H1 (cell line): ENCODE results near the gene TRIML2. TPM values are rescaled to one million over a fixed set of nuclear protein-coding genes. Genes with fewer than 3 reads are reported as not detected.

ENCODE experiments used
- CTCF ChIA-PET: fragments of 300-600 bp; sonication (Branson Sonifier 250); formaldehyde crosslinking; loops from one replicate; lab custom pipeline; 2021; ENCODE audit not compliant: partially characterized antibody; lab: Charles Lee
- POLR2A ChIA-PET: fragments of 300-600 bp; sonication (Branson Sonifier 250); formaldehyde crosslinking; loops from one replicate; lab custom pipeline; 2021; ENCODE audit warnings: inconsistent platforms; ENCODE audit not compliant: partially characterized antibody; lab: Charles Lee
- DNase-seq, 2 experiments: peaks; one replicate each; pipeline versions ENCODE4 v3.0.0 to v3.0.0-alpha.2; 2010 to 2022; ENCODE audit warnings: low spot score in 2 of 2, low read depth in 1 of 2, mixed read lengths in 1 of 2
- FAIRE-seq: peaks from 2 replicates; lab custom pipeline; 2011; peaks lifted over from hg19 to GRCh38; lab: Jason Lieb, UNC
- H2AFZ ChIP-seq: 2 replicates; pipeline ENCODE4 v1.8.1; 2012; ENCODE audit warnings: low read length, inconsistent platforms
- H2AK5ac ChIP-seq: 2 replicates; pipeline ENCODE4 v1.6.1; 2013; ENCODE audit warnings: low read depth, low read length
- H2BK120ac ChIP-seq: replicated peaks from 2 replicates; pipeline ENCODE3; 2013; ENCODE audit warnings: low read depth, low read length, inconsistent platforms
- H2BK12ac ChIP-seq: 2 replicates; pipeline ENCODE4 v1.6.1; 2013; ENCODE audit warnings: low read depth, low read length
- H2BK15ac ChIP-seq: 2 replicates; pipeline ENCODE4 v1.6.1; 2013; ENCODE audit warnings: low read length
- H2BK20ac ChIP-seq: 2 replicates; pipeline ENCODE4 v1.6.1; 2013; ENCODE audit warnings: low read length
- H2BK5ac ChIP-seq: 2 replicates; pipeline ENCODE4 v1.6.1; 2013; ENCODE audit warnings: low read depth, low read length
- H3K14ac ChIP-seq: 2 replicates; pipeline ENCODE4 v1.6.1; 2013; ENCODE audit warnings: inconsistent platforms; ENCODE audit not compliant: insufficient read length
- H3K18ac ChIP-seq: 2 replicates; pipeline ENCODE4 v1.6.1; 2013; ENCODE audit warnings: low read length; ENCODE audit errors: extremely low read depth
- H3K23ac ChIP-seq: 2 replicates; pipeline ENCODE4 v1.6.1; 2013; ENCODE audit warnings: inconsistent platforms; ENCODE audit not compliant: insufficient read length
- H3K23me2 ChIP-seq: 2 replicates; pipeline ENCODE4 v1.6.1; 2013; ENCODE audit warnings: low read depth, low read length
- H3K27ac ChIP-seq: 2 replicates; pipeline ENCODE4 v1.6.1; 2011; ENCODE audit warnings: low read depth, low read length, inconsistent platforms
- H3K27me3 ChIP-seq, 4 experiments: replicated peaks in 1 of 4; 1 replicate in 1 of 4; 2 replicates in 3 of 4; pipeline versions ENCODE4 v1.6.1 to v1.8.1; 2011 to 2013; ENCODE audit warnings: low read length in 3 of 4, mild to moderate bottlenecking in 3 of 4, inconsistent platforms in 2 of 4, mixed read lengths in 2 of 4, moderate library complexity in 1 of 4; ENCODE audit not compliant: control insufficient read depth in 3 of 4, insufficient read depth in 3 of 4; ENCODE audit errors: extremely low read depth in 1 of 4
- H3K36me3 ChIP-seq, 4 experiments: 2 replicates each; pipeline versions ENCODE4 v1.6.1 to v1.8.1; 2011 to 2013; ENCODE audit warnings: mild to moderate bottlenecking in 4 of 4, low read length in 3 of 4, moderate library complexity in 2 of 4, control low read depth in 1 of 4, inconsistent platforms in 1 of 4; ENCODE audit not compliant: insufficient read depth in 4 of 4, control insufficient read depth in 2 of 4
- H3K4ac ChIP-seq: replicated peaks from 2 replicates; pipeline ENCODE3; 2013; ENCODE audit warnings: low read length, low read depth, mixed read lengths, inconsistent platforms; ENCODE audit not compliant: insufficient read length
- H3K4me1 ChIP-seq, 4 experiments: replicated peaks in 1 of 4; 1 replicate in 1 of 4; 2 replicates in 3 of 4; pipeline versions ENCODE4 v1.6.1 to v1.8.1; 2011 to 2013; ENCODE audit warnings: low read length in 3 of 4, inconsistent platforms in 2 of 4, mixed read lengths in 1 of 4; ENCODE audit not compliant: insufficient read depth in 4 of 4, control insufficient read depth in 3 of 4
- H3K4me2 ChIP-seq, 2 experiments: 2 replicates each; pipeline versions ENCODE4 v1.6.1 to v1.8.1; 2011 to 2013; ENCODE audit warnings: low read depth in 2 of 2, low read length in 2 of 2, control low read depth in 1 of 2, inconsistent platforms in 1 of 2, mild to moderate bottlenecking in 1 of 2; ENCODE audit not compliant: insufficient read depth in 1 of 2
- H3K4me3 ChIP-seq, 4 experiments: fragments of 200-600, 300-600 bp in 1 of 4; sonication (generic), shearing (Covaris generic), sonication (Bioruptor Twin) in 1 of 4; 2 replicates each; pipeline versions ENCODE4 v1.5.1 to v1.8.1; 2011 to 2016; ENCODE audit warnings: low read length in 4 of 4, low read depth in 3 of 4, control low read depth in 2 of 4, inconsistent platforms in 2 of 4, mild to moderate bottlenecking in 2 of 4, mixed read lengths in 1 of 4, moderate library complexity in 1 of 4; ENCODE audit not compliant: insufficient read depth in 2 of 4; ENCODE audit errors: extremely low read depth in 1 of 4
- H3K56ac ChIP-seq: replicated peaks from 2 replicates; pipeline ENCODE3; 2013; ENCODE audit warnings: low read depth, mild to moderate bottlenecking, mixed read lengths, low read length, inconsistent platforms; ENCODE audit not compliant: insufficient read length
- H3K79me1 ChIP-seq: 2 replicates; pipeline ENCODE4 v1.6.1; 2013; ENCODE audit warnings: low read depth, low read length, control low read depth
- H3K79me2 ChIP-seq, 2 experiments: 2 replicates each; pipeline versions ENCODE4 v1.6.1 to v1.8.1; 2012 to 2013; ENCODE audit warnings: low read length in 2 of 2, mild to moderate bottlenecking in 2 of 2, inconsistent platforms in 1 of 2; ENCODE audit not compliant: insufficient read depth in 2 of 2, control insufficient read depth in 1 of 2
- H3K9ac ChIP-seq, 4 experiments: replicated peaks in 1 of 4; 1 replicate in 1 of 4; 2 replicates in 3 of 4; pipeline versions ENCODE4 v1.6.1 to v1.8.1; 2011 to 2013; ENCODE audit warnings: low read depth in 3 of 4, low read length in 3 of 4, control low read depth in 2 of 4, mild to moderate bottlenecking in 2 of 4, moderate library complexity in 2 of 4, inconsistent platforms in 1 of 4; ENCODE audit errors: extremely low read depth in 1 of 4
- H3K9me3 ChIP-seq, 2 experiments: 2 replicates each; pipeline versions ENCODE4 v1.6.1 to v1.8.1; 2012 to 2013; ENCODE audit warnings: mild to moderate bottlenecking in 2 of 2, moderate library complexity in 2 of 2, control low read depth in 1 of 2, inconsistent platforms in 1 of 2, low read depth in 1 of 2, low read length in 1 of 2, mixed read lengths in 1 of 2; ENCODE audit not compliant: insufficient read depth in 2 of 2
- H4K20me1 ChIP-seq, 2 experiments: replicated peaks in 1 of 2; 2 replicates each; pipeline versions ENCODE3 to v1.8.1; 2011 to 2013; ENCODE audit warnings: inconsistent platforms in 2 of 2, low read length in 2 of 2, mild to moderate bottlenecking in 1 of 2; ENCODE audit not compliant: insufficient read depth in 2 of 2, control insufficient read depth in 1 of 2
- H4K5ac ChIP-seq: 2 replicates; pipeline ENCODE4 v1.6.1; 2013; ENCODE audit warnings: low read length, low read depth, mixed read lengths, inconsistent platforms; ENCODE audit not compliant: insufficient read length
- H4K8ac ChIP-seq: 2 replicates; pipeline ENCODE4 v1.8.0; 2013; ENCODE audit warnings: mild to moderate bottlenecking, moderate library complexity, low read length, inconsistent platforms; ENCODE audit not compliant: insufficient read depth; ENCODE audit errors: extremely low read depth
- H4K91ac ChIP-seq: replicated peaks from 2 replicates; pipeline ENCODE3; 2013; ENCODE audit warnings: low read length, mixed read lengths, inconsistent platforms; ENCODE audit not compliant: insufficient read length
- EZH2 ChIP-seq: fragments of 200-600 bp; sonication (generic); IDR thresholded peaks from 2 replicates; pipeline ENCODE4 v1.7.1; 2012; ENCODE audit warnings: low read depth, mild to moderate bottlenecking, moderate library complexity, low read length, inconsistent platforms; ENCODE audit not compliant: severe bottlenecking
- NANOG ChIP-seq: IDR thresholded peaks from 2 replicates; pipeline ENCODE4 v1.6.1; 2011; ENCODE audit warnings: low read length, low read depth, mild to moderate bottlenecking, inconsistent platforms; ENCODE audit not compliant: insufficient read depth, poor library complexity, severe bottlenecking
- RBBP5 ChIP-seq: IDR thresholded peaks from 2 replicates; pipeline ENCODE4 v1.7.1; 2012; ENCODE audit warnings: low read depth, mild to moderate bottlenecking, inconsistent platforms, low read length, moderate library complexity, borderline replicate concordance
- RXRA ChIP-seq: IDR thresholded peaks from 2 replicates; pipeline ENCODE4 v1.6.1; 2011; ENCODE audit warnings: low read depth, mild to moderate bottlenecking, low read length, moderate library complexity; ENCODE audit not compliant: insufficient read depth
- TAF1 ChIP-seq: IDR thresholded peaks from 2 replicates; pipeline ENCODE4 v1.6.1; 2011; ENCODE audit warnings: mild to moderate bottlenecking, low read depth, low read length
- TCF12 ChIP-seq: IDR thresholded peaks from 2 replicates; pipeline ENCODE4 v1.6.1; 2011; ENCODE audit warnings: low read depth, mild to moderate bottlenecking, low read length
- WGBS, 2 experiments: shearing (Covaris generic) in 1 of 2; methylation state at CpG; one replicate each; pipeline versions ENCODE4 v1.1.6 to v1.1.7; 2013 to 2015; ENCODE audit warnings: low lambda C conversion rate in 2 of 2, mixed read lengths in 2 of 2, inconsistent platforms in 1 of 2, low coverage in 1 of 2, missing lambda C conversion rate in 1 of 2; ENCODE audit not compliant: insufficient replicate concordance in 2 of 2, insufficient coverage in 1 of 2, insufficient read length in 1 of 2; ENCODE audit errors: extremely low coverage in 1 of 2, missing lambda C conversion rate in 1 of 2; 5-methylcytosine and 5-hydroxymethylcytosine counted together
- polyA plus RNA-seq, 7 experiments: library from polyadenylated mRNA; depleted of rRNA in 3 of 7; stranded (reverse) in 5 of 7; unstranded in 2 of 7; fragments of >200 nt in 5 of 7; fragments of 200-250 nt in 2 of 7; gene quantifications; 1 replicate in 5 of 7; 2 replicates in 1 of 7; 4 replicates in 1 of 7; pipeline versions ENCODE4 v1.2.1 to v1.2.3, GENCODE V29; 2011 to 2013; ENCODE audit warnings: missing spikeins in 2 of 7, mixed read lengths in 2 of 7
- total RNA-seq: library from RNA; stranded (reverse); fragmentation: NEBNext Ultra II Directional; extraction: Animal tissue kit (Norgen Biotek cat#: 25700); gene quantifications from 2 replicates; pipeline ENCODE4 v1.2.1, GENCODE V29; 2021

The TRIML2 gene
- total and polyA plus RNA-seq, 2 of the 8 experiments (the other 6 are each of a cell fraction or from before 2014, with no cell fraction given): 28.1 to 59.2 TPM

GRCh38 chr4:188106454-188106853 is 2.9 kb downstream of the TRIML2 start:
- no peak overlapping the region for H2AFZ ChIP-seq
- peaks cover 5% of the 10 kb centered on the region for H3K79me1 ChIP-seq
- peaks cover 7 to 28% (median 19%) of the 10 kb centered on the region in 4 experiments; a peak in 7 of 8 replicates for H3K36me3 ChIP-seq
- peaks cover 7 to 26% of the 10 kb centered on the region in 2 experiments for H3K79me2 ChIP-seq
- no peaks in the 10 kb centered on the region for H4K20me1 ChIP-seq
- H4K5ac ChIP-seq: peak overlapping the region; percentile 81
- peak overlapping the region; percentile 96 for H4K91ac ChIP-seq
- peak overlapping the region; percentile 4 for H3K56ac ChIP-seq
- peak overlapping the region; percentile 97 for H3K4ac ChIP-seq
- H2BK12ac ChIP-seq: peak overlapping the region; percentile 75; the same call in 1 of the 2 replicates
- H4K8ac ChIP-seq: peak overlapping the region; percentile 71; the same call in 1 of the 2 replicates
- H3K14ac ChIP-seq: no peak overlapping the region
- H3K9ac ChIP-seq: no peak overlapping the region
- no peaks in the 10 kb centered on the region for H3K27me3 ChIP-seq
- H3K23ac ChIP-seq: no peak overlapping the region
- H3K23me2 ChIP-seq: peaks cover 5% of the 10 kb centered on the region; the same call in 1 of the 2 replicates
- peak overlapping the region in 1 of 2 experiments; percentile 67; a peak in 1 of 4 replicates for H3K4me2 ChIP-seq
- peak overlapping the region; percentile 87 for H3K18ac ChIP-seq
- H3K4me1 ChIP-seq: peaks cover 0 to 14% (median 7%) of the 10 kb centered on the region in 4 experiments; a peak in 6 of 7 replicates
- FAIRE-seq (no peak), DNase-seq (no peak)
- TF ChIP-seq RXRA (no peak), EZH2 (no peak), TAF1 (no peak), RBBP5 (no peak), NANOG (no peak), TCF12 (no peak)
- CTCF ChIA-PET: interaction anchor here (1.9 kb wide), 1 partner anchor 25 kb away, joined by 4 read pairs; no protein-coding TSS in a partner anchor
- peak overlapping the region; percentile 87 for H2BK5ac ChIP-seq
- H3K9me3 ChIP-seq: no peaks in the 10 kb centered on the region
- H2BK20ac ChIP-seq: peak overlapping the region; percentile 48; the same call in 1 of the 2 replicates
- WGBS, 2 experiments: 95% methylated on average over 32 of the region's 40 CpGs; no CpG with 5 or more reads in 1 of the 2 experiments
- POLR2A ChIA-PET: interaction anchor here (1.1 to 5.3 kb wide), 6 partner anchors 9 to 23 kb away, joined by 3 to 23 read pairs (median 8); no protein-coding TSS in a partner anchor
- peak overlapping the region; percentile 67; the same call in 1 of the 2 replicates for H3K27ac ChIP-seq
- peak overlapping the region; percentile 21 for H2BK120ac ChIP-seq
- no peak overlapping the region for H2BK15ac ChIP-seq
- H3K4me3 ChIP-seq: no peak overlapping the region
- peak overlapping the region; percentile 98; the same call in 1 of the 2 replicates for H2AK5ac ChIP-seq
